ENCODE results near the gene NOTO.
"Not testable (repeated sequence)": the region's sequence is repeated elsewhere in the genome, so short reads cannot be mapped to it uniquely, and the experiment has no call there.

Gene NOTO

DNA sequence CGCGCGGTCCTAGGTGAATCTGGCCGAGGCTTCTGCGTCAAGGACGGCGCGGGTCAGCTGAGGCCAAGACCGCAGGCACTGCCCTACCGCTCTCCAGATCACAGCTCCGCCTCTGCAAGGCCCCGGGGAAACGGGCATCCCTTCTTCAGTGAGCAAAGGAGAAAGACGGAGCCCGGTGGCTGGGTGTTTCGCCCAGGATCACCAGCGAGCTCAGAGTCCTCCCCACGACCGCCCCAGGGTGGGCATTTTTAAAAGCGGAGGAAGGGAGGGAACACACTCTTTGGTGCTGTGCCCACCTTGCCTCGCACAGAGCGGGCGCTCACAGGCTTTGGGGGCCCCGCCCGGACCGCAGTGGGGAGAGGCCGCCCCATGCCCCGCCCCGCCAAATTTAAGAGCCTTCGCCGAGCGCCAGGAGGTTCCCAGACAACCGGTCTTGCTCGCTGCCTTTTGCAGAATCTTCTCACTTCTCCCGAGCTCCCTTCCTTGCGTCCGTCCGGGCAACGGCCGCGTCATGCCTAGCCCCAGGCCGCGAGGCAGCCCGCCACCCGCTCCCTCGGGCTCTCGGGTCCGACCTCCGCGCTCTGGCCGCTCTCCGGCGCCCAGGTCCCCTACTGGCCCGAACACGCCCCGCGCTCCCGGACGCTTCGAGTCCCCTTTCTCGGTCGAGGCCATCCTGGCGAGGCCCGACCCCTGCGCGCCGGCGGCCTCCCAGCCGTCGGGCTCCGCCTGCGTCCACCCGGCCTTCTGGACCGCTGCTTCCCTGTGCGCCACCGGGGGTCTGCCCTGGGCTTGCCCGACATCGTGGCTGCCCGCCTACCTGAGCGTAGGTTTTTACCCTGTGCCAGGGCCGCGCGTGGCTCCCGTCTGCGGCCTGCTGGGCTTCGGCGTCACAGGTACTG lies at the start of gene NOTO:
TSS of gene NOTO (plus strand) at position 419 of the 899 bp plus-strand sequence. CDS start at position 512, 93 bp downstream.
- no peak for TF ChIP-seq ZNF274 (IDR thresholded peaks at IDR 0.05; ENCODE audit: low read depth, low read length)
- H3K4me3 ChIP-seq (ENCODE audit: low read length), result no peak within 1 kb of the TSS

DNA sequence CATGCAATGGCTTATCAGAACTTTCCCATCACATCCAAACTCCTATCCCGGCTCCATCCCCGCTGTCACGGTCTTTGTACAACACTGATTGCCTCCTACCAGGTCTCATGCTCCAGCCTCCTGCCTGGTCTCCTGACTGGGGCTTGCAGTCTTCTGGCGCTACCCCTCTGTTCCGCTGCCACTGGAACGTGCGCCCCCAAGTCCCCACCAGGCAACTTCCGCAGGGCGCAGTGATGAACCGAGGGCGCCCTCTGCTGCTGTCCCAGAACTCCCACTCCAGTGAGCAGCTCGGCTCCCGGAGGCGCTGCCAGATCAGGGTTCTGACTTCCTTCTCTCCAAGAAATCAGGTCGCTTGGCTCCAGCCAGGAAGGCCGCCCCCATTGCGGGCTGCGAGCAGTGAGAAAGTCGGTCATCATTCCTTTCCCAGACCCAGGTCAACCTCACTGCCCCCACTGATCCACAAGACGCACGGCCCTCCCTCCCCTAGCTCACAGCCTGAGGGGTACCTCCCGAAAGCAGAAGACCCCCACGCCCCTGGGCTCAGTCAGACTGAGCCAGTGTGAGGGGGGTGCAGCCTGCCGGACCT lies 45.7 kb upstream of the NOTO start:
- no peak for TF ChIP-seq ZNF274 (IDR thresholded peaks at IDR 0.05; ENCODE audit: low read depth, low read length)
- H3K4me3 ChIP-seq (ENCODE audit: low read length), result no peak overlapping the region

DNA sequence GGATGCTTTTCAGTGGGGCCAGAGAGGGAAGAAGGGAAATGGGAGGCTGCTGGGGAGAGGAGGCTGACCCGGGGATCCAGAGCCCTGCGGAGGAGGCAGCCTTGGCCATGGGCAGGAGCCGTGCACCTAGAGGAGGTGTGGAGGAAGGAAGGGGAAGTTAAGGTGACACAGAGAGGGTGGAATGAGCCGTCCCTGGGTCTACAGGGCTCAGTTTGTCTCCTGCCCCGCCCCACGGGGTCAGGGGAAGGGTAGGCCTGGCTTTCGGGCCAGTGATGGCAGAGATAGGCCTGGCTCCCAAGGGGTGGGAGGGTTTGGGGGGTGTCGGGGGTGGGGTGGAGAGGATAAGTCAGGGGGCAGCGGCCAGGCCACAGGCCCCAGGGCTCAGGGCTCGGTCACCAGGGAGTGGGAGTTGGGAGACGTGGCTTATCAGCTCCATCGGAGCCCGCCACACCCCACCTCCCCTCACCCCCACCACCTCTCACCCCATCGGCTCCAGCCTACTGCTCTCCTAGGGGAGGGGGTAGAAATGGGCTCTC lies 39.5 kb upstream of the NOTO start:
- TF ChIP-seq ZNF274 (IDR thresholded peaks at IDR 0.05; ENCODE audit: low read depth, low read length), result no peak
- no peak overlapping the region for H3K4me3 ChIP-seq (ENCODE audit: low read length)

- no peak for TF ChIP-seq ZNF274 (IDR thresholded peaks at IDR 0.05; ENCODE audit: low read depth, low read length)
- H3K4me3 ChIP-seq (ENCODE audit: low read length), result no peak overlapping the region
Measured at GRCh38 chr2:73163483-73164367, 38.6 kb upstream of the NOTO start.

- H3K4me3 ChIP-seq (ENCODE audit: low read length), result not testable (repeated sequence)
Measured at GRCh38 chr2:73165978-73166377, 36.4 kb upstream of the NOTO start.

DNA sequence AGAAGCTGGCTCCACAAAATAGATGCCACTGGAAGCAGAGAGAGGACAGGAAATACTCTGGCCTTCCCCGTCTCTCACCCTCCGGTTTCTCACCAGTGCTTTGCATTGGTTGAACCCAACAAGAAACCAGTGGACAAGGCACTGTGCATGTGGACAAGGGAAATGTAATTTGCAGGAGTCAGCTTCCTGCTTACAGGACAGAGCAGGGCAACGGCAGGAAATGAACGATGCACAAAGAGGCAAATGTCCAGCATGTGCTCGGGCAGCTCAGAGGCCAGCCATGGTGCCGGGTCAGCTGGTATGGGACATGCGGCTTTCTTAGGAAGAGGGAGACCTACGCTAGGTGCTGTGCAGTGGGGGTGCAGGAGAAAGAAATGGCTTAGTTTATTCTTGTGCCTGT lies 35.6 kb upstream of the NOTO start:
- H3K4me3 ChIP-seq (ENCODE audit: low read length), result not testable (repeated sequence)

DNA sequence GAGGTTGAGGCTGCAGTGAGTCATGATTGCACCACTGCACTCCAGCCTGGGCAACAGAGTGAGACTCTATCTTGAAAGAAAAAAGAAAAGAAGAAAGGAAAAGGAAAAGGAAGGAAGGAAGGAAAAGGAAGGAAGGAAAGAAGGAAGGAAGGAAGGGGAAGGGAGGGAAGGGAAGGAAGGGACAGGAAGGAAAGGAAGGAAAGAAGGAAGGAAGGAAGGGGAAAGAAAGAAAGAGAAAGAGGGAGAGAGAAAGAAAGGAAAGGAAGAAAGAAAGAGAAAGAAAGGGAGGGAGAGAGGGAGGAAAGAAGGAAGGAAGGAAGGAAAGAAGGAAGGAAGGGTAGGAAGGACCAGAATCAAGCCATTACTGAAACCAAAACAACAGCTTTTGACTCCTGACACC lies 34.0 kb upstream of the NOTO start:
- not testable (repeated sequence) for H3K4me3 ChIP-seq (ENCODE audit: low read length)

DNA sequence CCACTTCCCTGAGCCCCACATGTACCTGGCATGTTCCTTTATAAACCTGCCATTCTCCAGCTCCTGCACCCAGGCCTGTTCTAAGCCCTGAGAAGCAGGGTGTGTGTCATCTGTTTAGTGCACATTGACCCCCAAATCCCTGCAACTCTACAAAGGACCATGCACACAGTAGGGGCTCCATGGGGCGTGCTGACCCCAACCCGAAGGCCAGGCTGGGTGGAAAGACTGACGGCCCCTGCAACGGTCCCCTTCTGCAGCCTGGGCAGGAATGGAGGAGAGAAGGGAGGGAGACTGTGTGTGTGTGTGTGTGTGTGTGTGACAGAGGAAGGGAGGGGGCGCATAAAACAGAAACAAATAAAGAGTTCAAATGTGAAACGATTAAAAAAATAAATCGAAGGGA lies 32.0 kb upstream of the NOTO start:
- H3K4me3 ChIP-seq (ENCODE audit: low read length), result not testable (repeated sequence)

DNA sequence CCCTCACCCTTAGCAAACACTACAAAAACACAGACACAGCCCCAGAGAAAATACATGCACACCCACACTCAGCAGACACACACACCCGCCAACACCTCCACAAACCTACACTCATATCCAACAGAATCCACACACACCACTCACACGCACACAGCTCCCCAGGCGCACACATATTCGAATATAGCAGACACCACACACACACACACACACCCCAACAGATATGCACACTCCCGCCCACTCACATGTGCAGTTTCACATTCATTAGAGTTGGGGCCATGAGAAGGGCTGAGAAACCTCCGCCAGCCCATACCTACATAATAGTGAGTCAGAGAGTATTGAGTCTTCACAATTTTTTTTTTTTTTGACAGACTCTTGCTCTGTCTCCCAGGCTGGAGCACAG lies 29.4 kb upstream of the NOTO start:
- TF ChIP-seq ZNF274 (IDR thresholded peaks at IDR 0.05; ENCODE audit: low read depth, low read length), result no peak
- H3K4me3 ChIP-seq (ENCODE audit: low read length), result no peak overlapping the region

- TF ChIP-seq ZNF274 (IDR thresholded peaks at IDR 0.05; ENCODE audit: low read depth, low read length), result no peak
- H3K4me3 ChIP-seq (ENCODE audit: low read length), result no peak overlapping the region
Measured at GRCh38 chr2:73173781-73174180, 28.6 kb upstream of the NOTO start.

DNA sequence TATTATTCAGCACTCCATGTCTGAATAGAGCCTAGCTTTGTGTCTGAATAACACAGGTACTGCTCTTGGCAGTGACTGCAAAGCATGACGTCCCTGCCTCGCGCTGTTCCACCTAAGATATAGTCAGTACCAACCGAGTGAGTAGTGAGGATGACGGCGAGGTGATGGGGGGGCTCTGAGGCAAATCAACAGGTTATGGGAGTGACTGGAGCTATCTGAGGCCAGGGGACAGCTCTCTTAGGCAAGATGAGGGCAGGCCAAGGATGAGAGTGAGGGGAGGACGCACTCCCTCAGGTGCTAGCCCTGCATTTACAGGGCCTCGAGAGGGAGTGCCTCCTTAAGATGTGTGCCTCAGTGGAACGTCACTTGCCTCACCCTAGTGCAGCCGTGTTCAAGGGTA lies 28.1 kb upstream of the NOTO start:
- TF ChIP-seq ZNF274 (IDR thresholded peaks at IDR 0.05; ENCODE audit: low read depth, low read length), result no peak
- no peak overlapping the region for H3K4me3 ChIP-seq (ENCODE audit: low read length)

DNA sequence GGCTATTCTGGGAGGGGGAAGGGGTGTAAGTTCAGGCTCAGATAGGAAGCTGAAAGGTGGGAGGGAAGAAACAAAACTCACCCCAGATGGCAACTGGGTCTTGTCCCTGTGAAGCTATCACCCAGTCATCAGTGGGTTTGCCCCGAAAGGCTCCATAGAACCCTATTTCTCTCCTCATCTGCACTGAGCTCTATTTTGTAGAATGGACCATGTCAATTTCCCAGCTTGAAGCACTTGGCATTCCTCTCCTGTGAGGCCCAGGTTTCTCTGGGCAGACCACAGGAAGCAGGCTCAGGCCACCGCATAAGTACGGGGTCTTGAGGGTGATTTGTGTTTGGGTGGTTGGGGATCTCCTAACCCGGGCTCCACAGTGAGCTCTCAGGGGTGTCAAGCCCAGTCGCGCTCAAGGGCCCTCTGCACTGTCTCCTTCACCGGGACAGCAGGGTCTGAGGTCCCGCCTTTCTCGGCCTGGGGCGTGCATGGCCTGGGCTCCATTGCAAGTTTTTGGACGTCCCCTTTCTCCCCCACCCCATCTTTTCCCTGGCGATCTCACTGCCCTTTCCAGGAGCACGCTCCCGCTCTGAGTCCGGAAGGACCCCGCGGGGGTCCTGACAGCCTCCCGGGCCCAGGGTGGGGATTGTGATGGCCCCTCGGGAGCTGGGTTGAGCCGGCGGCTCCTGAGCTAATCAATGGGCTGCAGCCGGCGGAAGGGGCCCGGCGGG lies 27.3 kb upstream of the NOTO start:
- no peak overlapping the region for H3K4me3 ChIP-seq (ENCODE audit: low read length)
- TF ChIP-seq ZNF274 (IDR thresholded peaks at IDR 0.05; ENCODE audit: low read depth, low read length), result no peak

DNA sequence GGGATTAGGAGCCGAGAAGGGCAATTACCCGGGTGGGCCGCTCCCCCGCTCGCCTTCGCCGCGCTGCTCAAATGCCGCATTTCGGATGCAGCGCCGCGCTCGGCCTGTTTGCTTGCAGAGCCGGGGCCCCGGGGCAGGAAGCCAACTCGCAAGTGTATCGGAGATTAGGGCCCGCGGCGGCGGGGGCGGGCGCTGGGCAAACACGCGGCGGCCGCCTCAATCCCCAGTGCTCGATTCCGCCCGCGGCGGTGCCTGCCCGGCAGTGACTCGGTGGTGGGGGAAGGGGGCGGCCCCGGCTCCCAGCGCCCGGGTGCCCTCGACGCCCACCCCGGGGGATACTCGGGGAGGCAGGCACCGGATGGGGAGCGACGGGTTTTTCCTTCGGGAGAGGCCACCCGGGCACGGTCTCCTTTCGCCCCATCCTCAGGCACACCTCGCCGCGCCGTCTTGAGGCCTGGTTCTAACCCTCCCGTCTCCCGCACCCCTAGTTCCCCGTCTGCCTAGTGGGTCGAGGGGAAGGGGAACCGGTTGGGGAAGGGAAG lies 26.6 kb upstream of the NOTO start:
- TF ChIP-seq ZNF274 (IDR thresholded peaks at IDR 0.05; ENCODE audit: low read depth, low read length), result no peak
- H3K4me3 ChIP-seq (ENCODE audit: low read length), result no peak overlapping the region; the same call in 1 of the 2 replicates

All from GM08714 (cell line).